ENCODE data around the gene TCF20. TPM values are rescaled to one million over a fixed set of nuclear protein-coding genes. Genes with fewer than 3 reads are reported as not detected.
A peak's percentile ranks its signal among the peaks of the same experiment; 100 is the strongest.

Gene TCF20
- total RNA-seq, 2 experiments from 2014 or later: 62.4 to 68.4 TPM

GRCh38 chr22:42263944-42264343 is 6.5 kb downstream of the TCF20 start:
- Mint-ChIP-seq H3K36me3 (peaks cover 15% of the 10 kb centered on the region), H3K9me3 (no peaks in the 10 kb centered on the region), H3K4me3 (no peak overlapping the region), H3K27ac (no peak overlapping the region), H3K27me3 (no peaks in the 10 kb centered on the region), H3K4me1 (peaks cover 80% of the 10 kb centered on the region)
- DNase-seq: no peak

- peaks cover 78% of the 10 kb centered on the region for H3K4me1 Mint-ChIP-seq
Observed at GRCh38 chr22:42262964-42263363, 7.5 kb downstream of the TCF20 start.

GRCh38 chr22:42261296-42261695 is 9.2 kb downstream of the TCF20 start:
- Mint-ChIP-seq H3K27ac (no peak overlapping the region), H3K4me3 (no peak overlapping the region), H3K4me1 (peaks cover 80% of the 10 kb centered on the region), H3K9me3 (no peaks in the 10 kb centered on the region), H3K36me3 (peaks cover 8% of the 10 kb centered on the region), H3K27me3 (no peaks in the 10 kb centered on the region)
- no peak for DNase-seq

More at GRCh38 chr22:42262964-42263363, 7.5 kb downstream of the TCF20 start:
- Mint-ChIP-seq H3K4me3 (no peak overlapping the region), H3K27ac (peak overlapping the region; percentile 5), H3K9me3 (no peaks in the 10 kb centered on the region), H3K36me3 (peaks cover 15% of the 10 kb centered on the region), H3K27me3 (no peaks in the 10 kb centered on the region)
- DNase-seq: no peak

GRCh38 chr22:42258126-42258525 is 12.3 kb downstream of the TCF20 start:
- peaks cover 13% of the 10 kb centered on the region for H3K36me3 Mint-ChIP-seq
- no peak overlapping the region for H3K27ac Mint-ChIP-seq
- H3K9me3 Mint-ChIP-seq: no peaks in the 10 kb centered on the region
- no peak for DNase-seq
- H3K4me3 Mint-ChIP-seq: no peak overlapping the region
- no peaks in the 10 kb centered on the region for H3K27me3 Mint-ChIP-seq
- peaks cover 65% of the 10 kb centered on the region for H3K4me1 Mint-ChIP-seq

- no peak overlapping the region for H3K27ac Mint-ChIP-seq
- peaks cover 59% of the 10 kb centered on the region for H3K4me1 Mint-ChIP-seq
Observed at GRCh38 chr22:42257386-42257785, 13.1 kb downstream of the TCF20 start.

GRCh38 chr22:42256930-42257329 is 13.5 kb downstream of the TCF20 start:
- Mint-ChIP-seq H3K4me3 (no peak overlapping the region), H3K4me1 (peaks cover 55% of the 10 kb centered on the region), H3K27ac (no peak overlapping the region), H3K9me3 (no peaks in the 10 kb centered on the region), H3K27me3 (no peaks in the 10 kb centered on the region), H3K36me3 (peaks cover 10% of the 10 kb centered on the region)
- no peak for DNase-seq

More at GRCh38 chr22:42257386-42257785, 13.1 kb downstream of the TCF20 start:
- Mint-ChIP-seq H3K9me3 (no peaks in the 10 kb centered on the region), H3K27me3 (no peaks in the 10 kb centered on the region), H3K36me3 (peaks cover 13% of the 10 kb centered on the region), H3K4me3 (no peak overlapping the region)
- DNase-seq: no peak

- H3K27me3 Mint-ChIP-seq: no peaks in the 10 kb centered on the region
- H3K9me3 Mint-ChIP-seq: no peaks in the 10 kb centered on the region
- no peak for DNase-seq
- no peak overlapping the region for H3K27ac Mint-ChIP-seq
- no peak overlapping the region for H3K4me3 Mint-ChIP-seq
- H3K4me1 Mint-ChIP-seq: peaks cover 51% of the 10 kb centered on the region
- peaks cover 8% of the 10 kb centered on the region for H3K36me3 Mint-ChIP-seq
Observed at GRCh38 chr22:42256220-42256619, 14.2 kb downstream of the TCF20 start.

GRCh38 chr22:42249831-42250230 is 20.6 kb downstream of the TCF20 start:
- H3K4me1 Mint-ChIP-seq: peaks cover 13% of the 10 kb centered on the region
- no peak overlapping the region for H3K27ac Mint-ChIP-seq
- no peak overlapping the region for H3K4me3 Mint-ChIP-seq
- peaks cover 11% of the 10 kb centered on the region for H3K36me3 Mint-ChIP-seq
- H3K27me3 Mint-ChIP-seq: no peaks in the 10 kb centered on the region
- no peaks in the 10 kb centered on the region for H3K9me3 Mint-ChIP-seq
- DNase-seq: no peak

GRCh38 chr22:42248995-42249394 is 21.5 kb downstream of the TCF20 start:
- peaks cover 13% of the 10 kb centered on the region for H3K4me1 Mint-ChIP-seq
- no peak for DNase-seq
- no peak overlapping the region for H3K27ac Mint-ChIP-seq
- no peaks in the 10 kb centered on the region for H3K27me3 Mint-ChIP-seq
- H3K36me3 Mint-ChIP-seq: peaks cover 17% of the 10 kb centered on the region
- H3K9me3 Mint-ChIP-seq: no peaks in the 10 kb centered on the region
- H3K4me3 Mint-ChIP-seq: no peak overlapping the region

GRCh38 chr22:42247596-42247995 is 22.9 kb downstream of the TCF20 start:
- DNase-seq: no peak
- Mint-ChIP-seq H3K9me3 (no peaks in the 10 kb centered on the region), H3K27ac (no peak overlapping the region), H3K36me3 (peaks cover 20% of the 10 kb centered on the region), H3K27me3 (no peaks in the 10 kb centered on the region), H3K4me1 (peaks cover 19% of the 10 kb centered on the region), H3K4me3 (no peak overlapping the region)

- Mint-ChIP-seq H3K4me3 (no peak overlapping the region), H3K4me1 (peaks cover 21% of the 10 kb centered on the region), H3K9me3 (no peaks in the 10 kb centered on the region), H3K27me3 (no peaks in the 10 kb centered on the region), H3K36me3 (peaks cover 23% of the 10 kb centered on the region), H3K27ac (no peak overlapping the region)
- no peak for DNase-seq
Observed at GRCh38 chr22:42243802-42244060, 26.7 kb downstream of the TCF20 start.

GRCh38 chr22:42236848-42237247 is 33.6 kb downstream of the TCF20 start:
- DNase-seq: no peak
- H3K27me3 Mint-ChIP-seq: no peaks in the 10 kb centered on the region
- H3K9me3 Mint-ChIP-seq: no peaks in the 10 kb centered on the region
- H3K4me3 Mint-ChIP-seq: no peak overlapping the region
- peaks cover 29% of the 10 kb centered on the region for H3K36me3 Mint-ChIP-seq
- peaks cover 48% of the 10 kb centered on the region for H3K4me1 Mint-ChIP-seq
- H3K27ac Mint-ChIP-seq: no peak overlapping the region

- DNase-seq: no peak
- Mint-ChIP-seq H3K36me3 (peaks cover 29% of the 10 kb centered on the region), H3K4me3 (no peak overlapping the region), H3K27me3 (no peaks in the 10 kb centered on the region), H3K4me1 (peaks cover 44% of the 10 kb centered on the region), H3K27ac (no peak overlapping the region), H3K9me3 (no peaks in the 10 kb centered on the region)
Observed at GRCh38 chr22:42236268-42236667, 34.2 kb downstream of the TCF20 start.

GRCh38 chr22:42233879-42234278 is 36.6 kb downstream of the TCF20 start:
- no peak overlapping the region for H3K4me3 Mint-ChIP-seq
- H3K4me1 Mint-ChIP-seq: peaks cover 52% of the 10 kb centered on the region
- no peaks in the 10 kb centered on the region for H3K27me3 Mint-ChIP-seq

GRCh38 chr22:42231929-42232328 is 38.5 kb downstream of the TCF20 start:
- Mint-ChIP-seq H3K27me3 (no peaks in the 10 kb centered on the region), H3K4me1 (peaks cover 57% of the 10 kb centered on the region)

More at GRCh38 chr22:42233879-42234278, 36.6 kb downstream of the TCF20 start:
- Mint-ChIP-seq H3K9me3 (no peaks in the 10 kb centered on the region), H3K27ac (no peak overlapping the region), H3K36me3 (peaks cover 27% of the 10 kb centered on the region)
- no peak for DNase-seq

GRCh38 chr22:42229455-42230149 is 40.9 kb downstream of the TCF20 start:
- Mint-ChIP-seq H3K27ac (no peak overlapping the region), H3K4me3 (no peak overlapping the region), H3K4me1 (peaks cover 42% of the 10 kb centered on the region), H3K9me3 (no peaks in the 10 kb centered on the region), H3K27me3 (no peaks in the 10 kb centered on the region), H3K36me3 (peaks cover 2% of the 10 kb centered on the region)
- no peak for DNase-seq

More at GRCh38 chr22:42231929-42232328, 38.5 kb downstream of the TCF20 start:
- Mint-ChIP-seq H3K27ac (no peak overlapping the region), H3K36me3 (peaks cover 9% of the 10 kb centered on the region), H3K4me3 (no peak overlapping the region), H3K9me3 (no peaks in the 10 kb centered on the region)
- no peak for DNase-seq
